HTERT RPE-1 (cell line): ENCODE measurements around the gene LGSN.
"Not testable (repeated sequence)": the region's sequence is repeated elsewhere in the genome, so short reads cannot be mapped to it uniquely, and the experiment has no call there.

Source experiments
- in situ Hi-C: fragments of 300-500 bp; cut with MboI; formaldehyde crosslinking; loops from 4 replicates; pipeline ENCODE4 v1.14.3; 2020; ENCODE audit warnings: low sequenced_read_pairs

The LGSN gene

DNA sequence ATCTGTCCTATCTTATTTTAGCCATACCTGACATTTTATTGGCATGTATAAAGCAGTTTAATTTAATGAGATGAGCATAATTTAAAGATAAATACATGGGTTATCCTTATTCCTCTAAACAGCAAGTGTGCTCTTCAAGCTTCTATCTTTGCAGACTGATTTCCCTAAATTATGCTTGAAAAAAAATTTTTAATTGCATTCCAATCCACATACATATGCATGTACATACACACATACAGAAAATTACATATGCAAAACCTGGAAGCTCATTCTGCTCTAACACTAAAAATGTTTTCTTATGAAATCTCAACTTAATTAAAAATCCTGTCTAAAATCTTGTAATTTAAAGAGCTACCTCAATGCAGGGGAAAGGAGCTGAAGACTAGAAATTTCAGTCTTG lies 73.2 kb downstream of the LGSN start:
- in situ Hi-C loops: no loop called here

DNA sequence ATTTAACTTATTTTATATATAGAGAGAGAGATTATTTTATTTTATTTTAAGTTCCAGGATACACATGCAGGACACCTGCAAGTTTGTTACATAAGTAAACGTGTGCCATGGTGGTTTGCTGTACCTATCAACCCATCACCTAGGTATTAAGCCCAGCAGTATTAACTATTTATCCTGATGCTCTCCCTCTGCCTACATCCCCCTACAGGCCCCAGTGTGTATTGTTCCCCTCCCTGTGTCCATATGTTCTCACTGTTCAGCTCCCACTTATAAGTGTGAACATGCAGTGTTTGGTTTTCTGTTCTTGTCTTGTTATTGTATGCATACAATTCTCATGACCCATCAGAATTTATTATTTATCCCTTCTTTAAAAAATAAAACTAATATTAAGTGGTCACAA lies 73.9 kb downstream of the LGSN start:
- in situ Hi-C loops: no loop called here

DNA sequence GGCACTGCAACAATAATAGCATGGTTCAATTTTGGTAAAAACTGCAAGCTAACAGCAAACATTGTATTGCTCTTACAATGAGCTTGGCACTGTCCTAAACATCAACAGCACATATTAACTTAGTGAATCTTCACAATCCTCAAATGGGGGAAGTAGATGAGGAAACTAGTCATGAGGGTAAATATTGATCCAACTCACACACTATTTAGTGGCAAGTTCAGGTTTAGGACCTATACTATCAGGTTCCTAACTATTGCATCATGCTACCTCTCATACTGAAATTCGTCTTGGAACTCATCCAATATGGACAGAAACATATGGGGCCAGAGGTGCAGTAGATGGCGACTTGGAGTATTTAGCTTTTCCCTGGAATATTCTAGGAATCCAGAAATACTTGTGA lies 74.4 kb downstream of the LGSN start:
- in situ Hi-C loops: no loop called here

DNA sequence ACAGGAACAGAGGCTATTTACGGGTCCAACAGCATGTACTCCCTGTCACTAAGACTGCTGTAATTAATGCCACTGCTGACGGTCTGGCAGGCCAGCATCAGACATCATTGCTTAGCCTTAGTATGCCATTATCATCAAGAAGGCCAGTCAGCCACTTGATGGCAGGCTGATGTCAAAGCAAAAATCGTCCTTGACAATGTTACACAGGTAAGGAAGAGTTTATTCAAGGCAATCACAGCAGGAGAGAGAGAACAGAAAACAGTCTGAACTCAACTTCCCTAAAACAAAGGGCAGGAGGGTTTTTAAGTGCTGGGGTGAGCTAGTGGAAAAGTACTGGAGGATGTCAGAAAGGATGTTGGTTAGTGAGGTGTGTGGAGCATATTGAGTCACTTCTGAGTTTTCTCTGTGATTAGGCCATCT lies 83.4 kb downstream of the LGSN start:
- in situ Hi-C loops: no loop called here

DNA sequence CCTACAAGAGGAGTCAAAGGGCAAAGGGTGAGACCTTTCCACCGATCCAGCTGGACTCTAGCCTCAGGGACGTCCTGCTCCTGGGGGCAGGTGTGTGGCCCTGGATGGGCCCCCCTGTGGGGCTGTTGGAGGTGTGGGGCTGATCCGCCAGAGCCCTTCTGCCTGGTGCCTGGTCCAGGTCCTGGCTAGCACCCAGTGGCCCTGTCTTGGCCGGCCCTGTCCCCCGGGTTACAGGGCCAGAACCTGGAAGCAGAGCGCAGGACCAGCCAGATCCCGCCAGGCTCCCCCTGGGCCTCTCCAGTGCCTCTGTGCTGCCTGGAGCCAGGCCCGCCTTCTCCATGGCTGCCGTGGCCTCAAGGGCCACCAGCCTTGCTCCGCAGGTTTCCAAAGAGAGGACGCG lies 89.3 kb downstream of the LGSN start:
- in situ Hi-C loops: not testable (repeated sequence)

DNA sequence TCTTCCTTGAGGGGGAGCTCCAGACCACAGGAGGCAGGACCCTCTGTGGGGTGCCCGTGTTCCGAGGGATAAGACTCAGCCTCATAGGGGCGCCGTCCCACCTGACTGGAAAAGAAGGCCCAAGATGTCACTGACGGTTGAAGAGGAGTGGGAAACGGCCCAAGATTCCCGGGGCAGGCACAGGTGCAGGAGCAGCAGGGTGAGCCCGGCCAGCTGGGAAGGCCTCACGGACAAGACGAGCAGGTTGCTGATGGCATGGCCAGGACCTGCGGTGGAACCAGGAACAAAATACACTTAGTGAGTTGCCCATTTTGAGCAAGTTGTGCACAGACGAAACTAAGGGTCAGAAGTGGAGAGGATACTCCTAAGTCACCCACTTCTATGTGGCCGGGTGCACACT lies 89.8 kb downstream of the LGSN start:
- in situ Hi-C loops: not testable (repeated sequence)

DNA sequence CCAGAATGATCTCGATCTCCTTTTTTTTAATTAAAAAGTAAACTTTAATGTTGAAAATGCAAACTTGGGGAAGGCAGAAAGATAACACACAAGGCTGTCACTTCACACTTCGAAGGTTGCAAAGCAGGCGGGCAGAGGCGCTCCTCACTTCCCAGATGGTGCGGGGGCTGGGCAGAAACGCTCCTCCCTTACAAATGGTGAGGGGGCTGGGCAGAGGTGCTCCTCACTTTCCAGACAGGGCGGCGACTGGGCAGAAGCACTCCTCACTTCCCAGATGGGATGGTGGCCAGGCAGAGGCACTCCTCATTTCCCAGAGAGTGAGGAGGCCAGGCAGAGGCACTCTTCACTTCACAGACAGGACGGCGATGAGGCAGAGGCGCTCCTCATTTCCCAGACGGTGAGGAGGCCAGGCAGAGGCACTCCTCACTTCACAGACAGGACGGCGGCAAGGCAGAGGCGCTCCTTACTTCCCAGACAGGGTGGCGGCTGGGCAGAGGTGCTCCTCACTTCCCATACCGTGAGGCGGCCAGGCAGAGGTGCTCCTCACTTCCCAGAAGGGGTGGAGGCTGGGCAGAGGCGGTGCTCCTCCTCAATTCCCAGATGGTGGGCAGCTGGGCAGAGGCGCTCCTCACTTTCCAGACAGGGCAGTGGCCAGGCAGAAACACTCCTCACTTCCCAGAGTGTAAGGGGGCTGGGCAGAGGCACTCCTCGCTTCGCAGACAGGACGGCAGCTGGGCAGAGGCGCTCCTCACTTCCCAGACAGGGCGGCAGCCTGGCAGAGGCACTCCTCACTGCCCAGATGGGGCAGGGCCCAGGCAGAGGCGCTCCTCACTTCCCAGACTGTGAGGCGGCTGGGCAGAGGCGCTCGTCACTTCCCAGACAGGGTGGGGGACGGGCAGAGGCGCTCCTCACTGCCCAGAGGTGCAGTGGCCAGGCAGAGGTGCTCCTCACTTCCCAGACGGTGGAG lies 91.6 kb downstream of the LGSN start:
- in situ Hi-C loops: not testable (repeated sequence)

DNA sequence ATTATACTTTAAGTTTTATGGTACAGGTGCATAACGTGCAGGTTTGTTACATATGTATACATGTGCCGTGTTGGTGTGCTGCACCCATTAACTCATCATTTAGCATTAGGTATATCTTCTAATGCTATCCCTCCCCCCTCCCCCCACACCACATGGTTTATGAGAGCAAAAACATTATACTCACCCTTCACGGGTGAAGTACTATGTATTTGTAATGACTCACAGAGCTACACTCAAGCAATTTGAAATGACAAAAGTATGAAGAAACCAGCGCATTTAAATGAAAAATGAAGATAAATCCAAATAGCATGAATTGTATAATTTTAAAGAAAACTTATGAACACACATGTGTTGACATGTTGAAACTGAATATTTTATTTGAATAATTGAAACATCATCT lies 93.8 kb downstream of the LGSN start:
- in situ Hi-C loops: not testable (repeated sequence)
